ENCODE data around the gene COG1.

DNA sequence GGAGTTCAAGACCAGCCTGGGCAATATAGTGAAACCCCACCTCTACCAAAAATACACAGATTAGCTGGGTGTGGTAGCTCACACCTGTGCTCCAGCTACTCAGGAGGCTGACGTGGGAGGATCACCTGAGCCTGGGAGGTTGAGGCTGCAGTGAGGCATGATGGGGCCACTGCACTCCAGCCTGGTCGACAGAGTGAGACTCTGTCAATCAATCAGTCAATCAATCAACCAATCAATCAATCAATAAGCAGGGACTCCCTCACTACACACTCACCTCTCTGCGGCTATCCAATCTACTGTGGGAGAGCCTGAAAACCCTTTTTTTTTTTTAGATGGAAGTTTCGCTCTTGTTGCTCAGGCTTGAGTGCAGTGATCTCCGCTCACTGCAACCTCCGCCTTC lies 37.2 kb downstream of the COG1 start:
- TF ChIP-seq, protein P1, sequence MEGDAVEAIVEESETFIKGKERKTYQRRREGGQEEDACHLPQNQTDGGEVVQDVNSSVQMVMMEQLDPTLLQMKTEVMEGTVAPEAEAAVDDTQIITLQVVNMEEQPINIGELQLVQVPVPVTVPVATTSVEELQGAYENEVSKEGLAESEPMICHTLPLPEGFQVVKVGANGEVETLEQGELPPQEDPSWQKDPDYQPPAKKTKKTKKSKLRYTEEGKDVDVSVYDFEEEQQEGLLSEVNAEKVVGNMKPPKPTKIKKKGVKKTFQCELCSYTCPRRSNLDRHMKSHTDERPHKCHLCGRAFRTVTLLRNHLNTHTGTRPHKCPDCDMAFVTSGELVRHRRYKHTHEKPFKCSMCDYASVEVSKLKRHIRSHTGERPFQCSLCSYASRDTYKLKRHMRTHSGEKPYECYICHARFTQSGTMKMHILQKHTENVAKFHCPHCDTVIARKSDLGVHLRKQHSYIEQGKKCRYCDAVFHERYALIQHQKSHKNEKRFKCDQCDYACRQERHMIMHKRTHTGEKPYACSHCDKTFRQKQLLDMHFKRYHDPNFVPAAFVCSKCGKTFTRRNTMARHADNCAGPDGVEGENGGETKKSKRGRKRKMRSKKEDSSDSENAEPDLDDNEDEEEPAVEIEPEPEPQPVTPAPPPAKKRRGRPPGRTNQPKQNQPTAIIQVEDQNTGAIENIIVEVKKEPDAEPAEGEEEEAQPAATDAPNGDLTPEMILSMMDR (IDR thresholded peaks at IDR 0.05): no peak
- TF ChIP-seq POLR2AphosphoS5 (IDR thresholded peaks at IDR 0.05): no peak

Data from transverse colon (tissue), 4 donors.